ENCODE results near the gene WDR81. TPM values are rescaled to one million over a fixed set of nuclear protein-coding genes. Genes with fewer than 3 reads are reported as not detected.

Gene WDR81
- total RNA-seq, 2 donors from 2014 or later: 39.2 to 72.9 TPM

- no peak for DNase-seq (ENCODE audit: low spot score)
- TF ChIP-seq, protein P1, sequence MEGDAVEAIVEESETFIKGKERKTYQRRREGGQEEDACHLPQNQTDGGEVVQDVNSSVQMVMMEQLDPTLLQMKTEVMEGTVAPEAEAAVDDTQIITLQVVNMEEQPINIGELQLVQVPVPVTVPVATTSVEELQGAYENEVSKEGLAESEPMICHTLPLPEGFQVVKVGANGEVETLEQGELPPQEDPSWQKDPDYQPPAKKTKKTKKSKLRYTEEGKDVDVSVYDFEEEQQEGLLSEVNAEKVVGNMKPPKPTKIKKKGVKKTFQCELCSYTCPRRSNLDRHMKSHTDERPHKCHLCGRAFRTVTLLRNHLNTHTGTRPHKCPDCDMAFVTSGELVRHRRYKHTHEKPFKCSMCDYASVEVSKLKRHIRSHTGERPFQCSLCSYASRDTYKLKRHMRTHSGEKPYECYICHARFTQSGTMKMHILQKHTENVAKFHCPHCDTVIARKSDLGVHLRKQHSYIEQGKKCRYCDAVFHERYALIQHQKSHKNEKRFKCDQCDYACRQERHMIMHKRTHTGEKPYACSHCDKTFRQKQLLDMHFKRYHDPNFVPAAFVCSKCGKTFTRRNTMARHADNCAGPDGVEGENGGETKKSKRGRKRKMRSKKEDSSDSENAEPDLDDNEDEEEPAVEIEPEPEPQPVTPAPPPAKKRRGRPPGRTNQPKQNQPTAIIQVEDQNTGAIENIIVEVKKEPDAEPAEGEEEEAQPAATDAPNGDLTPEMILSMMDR (IDR thresholded peaks at IDR 0.05): no peak
- TF ChIP-seq POLR2A (IDR thresholded peaks at IDR 0.05): no peak
- TF ChIP-seq POLR2AphosphoS5 (IDR thresholded peaks at IDR 0.05): no peak
- WGBS: 85% methylated on average over 11 of the region's 11 CpGs
- intact Hi-C loops (cut with DNase I): no loop called here
- Histone ChIP-seq H3K4me1 (replicated peaks) (peaks cover 14% of the 10 kb centered on the region), H3K36me3 (peaks cover 0 to 17% of the 10 kb centered on the region in 2 donors), H3K9me3 (no peaks in the 10 kb centered on the region), H3K4me3 (no peak overlapping the region), H3K27ac (no peak overlapping the region), H3K27me3 (replicated peaks; ENCODE audit: insufficient read depth) (no peaks in the 10 kb centered on the region)
These were observed 8.4 kb downstream of the WDR81 start for GRCh38 chr17:1732833-1733321.

DNA sequence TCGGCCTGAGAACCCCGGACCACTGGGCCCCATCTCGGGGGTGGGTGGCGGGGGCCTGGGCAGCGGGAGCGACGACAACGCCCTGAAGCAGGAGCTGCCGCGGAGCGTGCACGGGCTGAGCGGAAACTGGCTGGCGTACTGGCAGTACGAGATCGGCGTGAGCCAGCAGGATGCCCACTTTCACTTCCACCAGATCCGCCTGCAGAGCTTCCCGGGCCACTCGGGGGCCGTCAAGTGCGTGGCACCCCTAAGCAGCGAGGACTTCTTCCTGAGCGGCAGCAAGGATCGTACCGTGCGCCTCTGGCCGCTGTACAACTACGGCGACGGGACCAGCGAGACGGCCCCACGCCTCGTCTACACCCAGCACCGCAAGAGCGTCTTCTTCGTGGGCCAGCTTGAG, 9.3 kb downstream of the WDR81 start:
- DNase-seq (ENCODE audit: low spot score): no peak
- WGBS: 92% methylated on average over 38 of the region's 38 CpGs
- Histone ChIP-seq H3K27me3 (replicated peaks; ENCODE audit: insufficient read depth) (no peaks in the 10 kb centered on the region), H3K27ac (no peak overlapping the region), H3K4me1 (replicated peaks) (peaks cover 14% of the 10 kb centered on the region), H3K36me3 (peaks cover 0 to 17% of the 10 kb centered on the region in 2 donors), H3K9me3 (no peaks in the 10 kb centered on the region), H3K4me3 (no peak overlapping the region)
- TF ChIP-seq, protein P1 (IDR thresholded peaks at IDR 0.05): no peak
- no peak for TF ChIP-seq POLR2A (IDR thresholded peaks at IDR 0.05)
- intact Hi-C loops (cut with DNase I): no loop called here

DNA sequence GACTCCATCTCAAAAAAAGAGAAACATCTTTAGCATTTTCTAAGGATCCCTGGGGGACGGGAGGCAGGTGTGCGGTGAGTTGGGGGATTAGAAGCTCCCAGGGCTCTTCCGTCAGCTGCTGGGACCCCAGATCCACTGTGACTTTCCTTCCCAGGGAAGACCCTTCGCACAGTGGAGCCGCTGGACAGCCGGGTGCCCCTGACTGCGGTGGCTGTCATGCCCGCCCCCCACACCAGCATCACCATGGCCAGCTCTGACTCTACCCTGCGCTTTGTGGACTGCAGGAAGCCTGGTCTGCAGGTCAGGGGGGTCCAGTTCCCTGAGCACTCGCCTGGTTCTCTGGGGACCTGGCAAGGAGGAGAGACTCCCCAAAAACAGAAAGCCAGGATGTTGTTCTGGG, 10.9 kb downstream of the WDR81 start:
- TF ChIP-seq POLR2A (IDR thresholded peaks at IDR 0.05) (no peak), POLR2AphosphoS5 (IDR thresholded peaks at IDR 0.05) (no peak)
- TF ChIP-seq, protein P1 (IDR thresholded peaks at IDR 0.05): no peak
- Histone ChIP-seq H3K36me3 (peaks cover 0 to 17% of the 10 kb centered on the region in 2 donors), H3K9me3 (no peaks in the 10 kb centered on the region), H3K4me1 (replicated peaks) (peaks cover 12% of the 10 kb centered on the region), H3K4me3 (no peak overlapping the region), H3K27me3 (replicated peaks; ENCODE audit: insufficient read depth) (no peaks in the 10 kb centered on the region), H3K27ac (no peak overlapping the region)
- 95% methylated on average over 10 of the region's 10 CpGs for WGBS
- intact Hi-C loops (cut with DNase I): no loop called here
- no peak for DNase-seq (ENCODE audit: low spot score)

- TF ChIP-seq POLR2A (IDR thresholded peaks at IDR 0.05) (no peak), POLR2AphosphoS5 (IDR thresholded peaks at IDR 0.05) (no peak)
- TF ChIP-seq, protein P1 (IDR thresholded peaks at IDR 0.05): no peak
- H3K36me3 ChIP-seq: peaks cover 0 to 17% of the 10 kb centered on the region in 2 donors
- 86% methylated on average over 16 of the region's 17 CpGs for WGBS
- peaks cover 7% of the 10 kb centered on the region for H3K4me1 ChIP-seq (replicated peaks)
- H3K9me3 ChIP-seq: no peaks in the 10 kb centered on the region
- H3K27me3 ChIP-seq (replicated peaks; ENCODE audit: insufficient read depth): no peaks in the 10 kb centered on the region
- intact Hi-C loops (cut with DNase I): no loop called here
- H3K27ac ChIP-seq: no peak overlapping the region
- H3K4me3 ChIP-seq: no peak overlapping the region
- no peak for DNase-seq (ENCODE audit: low spot score)
These were observed 11.4 kb downstream of the WDR81 start for GRCh38 chr17:1735834-1736347.
